HG02981 (cell line): ENCODE measurements around the gene TRAF3IP1.
"Not testable (repeated sequence)": the region's sequence is repeated elsewhere in the genome, so short reads cannot be mapped to it uniquely, and the experiment has no call there.

Source experiments
- ATAC-seq: cut with Tn5 transposase; IDR thresholded peaks from one replicate; pipeline ENCODE4 v1.9.1; 2021; ENCODE audit warnings: mild to moderate bottlenecking, moderate library complexity; ENCODE audit not compliant: unreplicated experiment

Gene TRAF3IP1

DNA sequence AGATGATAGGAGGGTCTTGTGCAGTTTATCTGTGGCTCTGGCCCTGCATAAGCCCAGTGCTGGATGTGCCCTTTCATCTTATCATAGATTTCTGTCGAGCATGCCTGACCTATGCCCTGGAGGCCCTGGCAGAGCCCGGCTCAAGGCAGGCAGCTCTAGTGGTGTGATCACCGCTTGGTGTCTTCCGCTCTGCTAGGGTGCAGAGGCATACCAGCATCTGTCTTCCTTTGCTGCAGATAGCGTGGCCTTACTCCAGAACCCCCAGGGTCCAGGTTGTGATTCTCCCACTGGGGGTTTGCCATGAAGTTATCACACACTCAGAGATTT is 13.7 kb upstream of the TRAF3IP1 start:
- ATAC-seq: no peak

DNA sequence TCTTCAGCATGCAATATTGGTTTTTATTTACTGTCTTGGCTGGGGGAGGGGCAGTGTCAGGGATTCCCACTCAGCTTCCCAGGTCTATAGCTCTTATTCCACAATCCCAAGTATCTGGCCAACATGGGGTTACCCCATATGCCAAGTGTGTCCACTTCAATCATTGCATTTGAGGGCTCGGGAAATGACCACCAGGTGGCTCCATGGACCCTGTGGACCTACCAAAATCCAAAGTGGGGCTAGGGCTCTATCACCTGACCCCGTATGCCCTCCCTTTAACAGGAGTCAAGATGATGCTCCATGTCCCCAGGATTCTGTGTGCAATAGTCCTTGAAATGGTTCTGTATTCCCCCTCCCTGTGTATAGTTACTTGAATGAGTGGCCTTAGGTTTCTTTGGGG is 12.1 kb upstream of the TRAF3IP1 start:
- ATAC-seq: no peak

DNA sequence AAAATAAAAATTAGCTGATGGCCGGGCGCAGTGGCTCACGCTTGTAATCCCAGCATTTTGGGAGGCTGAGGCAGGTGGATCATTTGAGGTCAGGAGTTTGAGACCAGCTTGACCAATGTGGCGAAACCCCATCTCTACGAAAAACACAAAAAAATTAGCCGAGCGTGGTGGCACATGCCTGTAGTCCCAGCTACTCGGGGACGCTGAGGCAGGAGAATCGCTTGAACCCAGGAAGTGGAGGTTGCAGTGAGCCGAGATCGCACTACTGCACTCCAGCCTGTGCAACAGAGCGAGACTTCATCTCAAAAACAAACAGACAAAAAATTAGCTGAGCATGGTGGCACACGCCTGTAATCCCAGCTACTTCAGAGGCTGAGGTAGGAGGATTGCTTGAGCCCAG is 9.6 kb upstream of the TRAF3IP1 start:
- not testable (repeated sequence) for ATAC-seq

DNA sequence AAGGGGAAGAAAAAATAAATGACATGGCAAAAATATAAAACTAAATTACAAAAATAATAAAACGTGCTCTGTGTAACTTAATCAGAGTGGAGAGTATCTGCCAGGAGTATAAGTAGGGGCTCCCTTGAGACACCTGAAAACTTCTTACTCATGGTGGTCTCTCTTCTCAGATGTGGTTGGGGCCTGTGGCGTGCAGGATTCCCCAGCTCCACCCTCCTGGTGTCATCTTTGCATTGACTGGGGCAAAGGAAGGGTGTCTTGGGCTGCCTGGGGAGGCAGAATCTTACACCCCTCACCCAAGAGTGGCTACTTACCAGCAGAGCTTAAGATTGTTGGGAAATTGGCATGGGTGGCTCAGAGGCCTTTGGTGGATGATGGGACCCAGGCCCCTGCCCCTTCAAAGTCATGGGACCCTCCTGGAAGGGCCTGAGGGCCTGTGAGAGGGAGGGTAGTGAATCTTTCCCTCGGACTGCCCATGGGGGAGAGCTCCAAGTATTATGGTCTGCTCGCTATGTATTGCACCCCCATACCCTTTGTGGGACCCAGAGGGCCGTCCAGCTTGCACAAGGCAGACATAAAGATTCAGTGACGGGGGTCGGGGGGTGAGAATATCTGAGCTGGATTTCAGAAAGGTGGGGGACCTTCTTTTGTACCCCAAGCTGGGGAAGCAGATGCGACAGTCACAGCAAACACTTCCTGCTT is 6.9 kb upstream of the TRAF3IP1 start:
- no peak for ATAC-seq

DNA sequence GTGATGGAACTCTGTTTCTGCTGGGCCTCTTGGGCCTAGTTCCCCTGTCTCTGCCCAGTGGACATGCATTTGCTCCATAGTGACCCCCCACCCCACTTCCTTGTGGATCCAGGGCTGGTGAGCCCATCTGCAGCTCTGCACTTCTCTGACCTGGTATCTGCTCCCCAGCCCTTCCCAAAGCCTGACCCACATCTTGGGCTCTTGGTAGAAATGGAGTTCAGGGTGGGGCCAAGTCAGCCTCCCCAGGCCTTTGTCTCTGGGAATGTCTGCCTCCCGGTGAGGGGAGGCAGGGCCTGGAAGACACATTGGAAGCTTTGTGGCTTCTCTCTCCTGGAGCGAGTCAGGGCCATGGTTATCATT is 6.3 kb upstream of the TRAF3IP1 start:
- no peak for ATAC-seq

DNA sequence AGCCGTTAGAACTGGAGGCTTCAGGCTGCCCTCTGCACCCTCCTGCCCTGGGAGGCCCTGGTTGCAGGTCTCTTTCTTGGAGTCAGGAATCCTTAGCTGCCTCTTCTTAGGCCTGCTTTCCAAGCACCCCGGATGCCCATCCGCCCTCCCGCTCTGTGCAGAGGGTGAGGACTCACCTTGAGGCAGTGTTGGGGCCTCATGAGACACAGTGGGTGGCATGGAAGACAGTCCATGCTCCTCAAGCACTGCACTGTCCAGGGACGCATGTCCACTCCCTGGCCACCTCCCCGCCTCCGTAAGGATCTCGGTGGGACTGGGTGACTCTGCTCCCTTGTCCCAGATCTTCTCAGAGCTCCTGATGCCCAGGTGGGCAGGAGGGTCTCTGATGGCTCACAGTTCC is 5.7 kb upstream of the TRAF3IP1 start:
- no peak for ATAC-seq

DNA sequence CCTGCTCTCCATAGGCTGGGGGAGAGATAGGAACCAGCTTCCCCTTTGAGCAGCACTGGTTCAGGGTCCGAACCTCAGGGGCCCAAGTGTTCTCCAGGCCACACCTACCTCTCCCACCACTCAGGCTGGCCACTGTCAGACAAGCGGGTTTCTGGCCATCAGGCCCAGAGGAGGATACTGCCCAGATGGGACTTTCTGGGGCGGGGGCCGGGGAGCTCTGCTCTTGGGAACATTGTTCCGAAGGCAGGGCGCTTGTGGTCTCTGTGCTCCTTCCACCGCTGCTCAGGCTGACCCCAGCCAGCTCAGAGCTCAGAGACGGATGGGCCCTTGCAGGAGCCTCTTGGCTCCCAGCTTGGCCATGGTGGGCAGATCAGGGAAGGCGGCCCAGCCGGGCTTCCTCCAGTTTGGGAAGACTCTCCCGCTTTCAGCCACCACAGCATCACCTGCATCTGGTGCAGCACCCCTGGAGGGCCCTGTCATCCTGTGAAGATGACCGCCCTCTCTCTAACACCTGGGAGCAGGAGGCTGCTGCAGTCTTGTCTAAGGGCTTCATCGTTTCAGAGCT is 5.2 kb upstream of the TRAF3IP1 start:
- no peak for ATAC-seq

DNA sequence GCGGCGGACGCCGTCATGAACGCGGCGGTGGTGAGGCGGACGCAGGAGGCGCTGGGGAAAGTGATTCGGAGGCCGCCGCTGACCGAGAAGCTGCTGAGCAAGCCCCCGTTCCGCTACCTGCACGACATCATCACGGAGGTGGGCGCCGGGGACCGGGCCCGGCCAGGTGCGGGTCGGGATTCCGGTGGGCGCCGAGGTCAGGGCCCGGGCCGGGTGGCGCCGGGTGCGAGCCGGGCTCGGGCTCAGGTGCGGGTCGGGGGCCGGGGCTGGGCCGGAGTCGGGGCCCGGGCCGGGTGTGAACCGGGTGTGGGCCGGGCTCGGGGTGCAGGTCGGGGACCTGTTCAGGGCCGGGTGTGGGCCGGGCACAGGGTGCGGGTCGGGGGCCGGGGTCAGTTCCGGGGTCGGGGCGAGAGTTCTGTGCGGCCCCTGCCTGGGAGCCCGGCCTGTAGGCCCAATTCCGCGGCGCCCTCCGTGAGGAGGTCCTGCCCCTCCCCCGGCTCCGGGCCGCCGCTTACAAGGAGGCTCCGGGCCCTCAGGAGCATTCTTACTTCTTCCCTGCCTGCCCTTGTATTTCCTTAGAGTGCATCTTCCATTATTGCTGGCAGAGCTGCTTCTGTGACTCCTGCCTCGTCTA is 447 bp downstream of the TRAF3IP1 start:
- ATAC-seq: peak; percentile 28

DNA sequence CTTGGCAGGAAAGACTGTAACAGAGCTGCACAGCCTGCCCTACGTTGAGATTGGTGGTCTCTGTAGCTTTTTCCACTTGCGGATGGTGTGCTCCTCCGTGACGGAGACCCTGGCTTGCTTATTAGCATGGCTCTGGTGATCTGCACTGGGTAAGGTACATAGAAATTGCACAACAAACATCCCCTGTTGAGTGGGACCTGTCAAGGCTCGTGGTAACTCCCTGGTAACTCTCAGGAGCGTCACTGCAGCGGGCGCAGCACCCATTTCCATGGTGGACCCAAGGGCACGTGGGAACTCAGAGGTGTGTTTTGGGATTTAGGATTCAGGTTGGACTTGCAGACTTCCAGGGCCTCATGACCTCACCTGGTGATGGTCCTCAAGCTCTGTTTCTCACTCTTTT is 1.1 kb downstream of the TRAF3IP1 start:
- ATAC-seq: no peak

DNA sequence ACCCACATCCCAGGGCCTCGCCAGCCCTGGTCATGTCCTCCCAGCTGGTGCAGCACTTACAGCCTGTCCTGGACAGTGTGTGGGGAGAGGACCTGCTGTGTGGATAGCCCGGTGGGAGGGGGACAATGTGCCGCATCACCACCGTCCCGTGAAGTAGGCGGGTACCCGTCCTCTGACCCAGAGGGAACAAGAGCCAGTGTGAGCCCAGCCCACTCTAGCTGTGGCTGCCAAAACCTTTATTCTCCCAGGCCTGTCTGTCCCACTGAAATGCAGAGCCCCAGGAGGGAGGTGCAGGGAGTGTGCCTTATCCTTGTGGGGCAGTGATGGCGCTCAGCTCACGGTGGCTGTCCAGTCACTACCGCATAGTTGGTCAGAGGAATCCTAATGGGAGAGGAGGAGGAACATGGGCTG is 1.7 kb downstream of the TRAF3IP1 start:
- ATAC-seq: no peak

DNA sequence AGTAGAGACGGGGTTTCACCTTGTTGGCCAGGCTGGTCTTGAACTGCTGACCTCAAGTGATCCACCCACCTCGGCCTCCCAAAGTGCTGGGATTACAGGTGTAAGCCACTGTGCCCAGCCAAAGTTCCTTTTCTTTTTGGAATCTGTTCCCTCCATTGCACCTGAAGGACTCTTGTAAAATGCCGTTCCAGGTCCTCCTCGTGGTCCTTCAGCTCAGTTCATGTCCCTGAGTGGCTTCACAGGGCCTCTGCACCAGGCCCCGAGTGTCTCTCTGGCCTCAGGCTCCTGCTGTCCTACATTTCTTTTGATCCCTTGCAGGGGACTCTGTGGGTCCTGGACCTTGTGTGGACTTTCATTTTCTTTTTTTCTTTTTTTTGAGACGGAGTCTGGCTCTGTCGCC is 3.9 kb downstream of the TRAF3IP1 start:
- ATAC-seq: not testable (repeated sequence)

DNA sequence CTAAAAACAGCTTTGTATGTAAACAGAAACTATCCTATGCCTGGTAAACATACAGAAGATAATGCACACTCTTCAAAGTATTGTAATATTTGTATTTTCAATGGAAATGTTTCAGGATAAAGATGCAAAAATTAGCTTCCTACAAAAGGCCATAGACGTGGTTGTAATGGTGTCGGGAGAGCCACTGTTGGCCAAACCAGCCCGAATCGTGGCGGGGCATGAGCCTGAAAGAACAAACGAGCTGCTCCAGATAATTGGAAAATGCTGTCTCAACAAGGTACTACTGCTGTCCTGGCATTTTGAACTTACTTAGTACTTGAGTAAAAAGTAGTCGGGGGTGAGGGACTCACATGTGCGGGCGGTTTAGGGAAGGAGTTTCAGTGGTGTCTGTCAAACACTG is 5.4 kb downstream of the TRAF3IP1 start:
- ATAC-seq: no peak

DNA sequence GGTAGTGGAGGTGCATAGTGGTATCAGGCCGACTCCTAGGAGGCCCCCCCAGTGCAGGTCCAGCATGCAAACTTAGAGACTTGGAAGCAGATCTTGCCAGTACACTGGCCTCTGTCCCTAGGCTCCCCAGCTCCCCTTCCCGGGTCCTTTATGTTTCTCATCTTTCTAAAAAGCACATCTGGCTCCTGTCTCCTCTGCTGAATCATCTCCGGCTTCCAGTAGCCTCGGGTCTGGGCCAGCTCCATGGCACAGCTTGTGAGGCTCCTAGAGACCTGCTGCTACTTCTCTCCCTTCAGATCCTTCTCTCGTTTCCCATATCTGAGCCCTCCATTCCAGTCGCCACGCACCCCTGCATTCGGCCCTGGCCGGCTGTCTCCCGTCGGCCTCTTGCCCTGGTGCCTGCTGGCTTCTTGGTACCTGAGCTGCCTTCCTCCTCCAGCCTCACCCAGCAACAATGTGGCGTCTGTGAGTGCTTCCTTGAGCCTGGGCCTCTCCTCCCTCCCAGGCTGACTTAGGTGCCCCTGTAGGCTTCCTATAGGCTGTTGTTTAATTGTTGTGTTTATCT is 6.6 kb downstream of the TRAF3IP1 start:
- ATAC-seq: no peak

DNA sequence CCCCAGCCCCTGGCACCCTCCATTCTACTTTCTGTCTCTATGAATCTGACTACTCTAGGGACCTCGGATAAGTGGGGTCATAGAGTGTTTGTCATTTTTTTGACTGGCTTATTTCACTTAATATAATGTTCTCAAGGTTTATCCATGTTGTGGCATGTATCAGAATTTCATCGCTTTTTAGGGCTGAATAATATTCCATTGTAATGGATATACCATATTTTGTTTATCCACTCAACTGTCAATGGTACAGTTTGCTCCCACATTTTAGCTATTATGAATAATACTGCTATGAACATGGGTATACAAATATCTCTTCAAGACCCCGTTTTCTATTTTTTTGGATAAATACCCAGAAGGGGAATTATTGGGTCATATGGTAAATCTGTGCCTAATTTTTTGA is 7.4 kb downstream of the TRAF3IP1 start:
- ATAC-seq: no peak

DNA sequence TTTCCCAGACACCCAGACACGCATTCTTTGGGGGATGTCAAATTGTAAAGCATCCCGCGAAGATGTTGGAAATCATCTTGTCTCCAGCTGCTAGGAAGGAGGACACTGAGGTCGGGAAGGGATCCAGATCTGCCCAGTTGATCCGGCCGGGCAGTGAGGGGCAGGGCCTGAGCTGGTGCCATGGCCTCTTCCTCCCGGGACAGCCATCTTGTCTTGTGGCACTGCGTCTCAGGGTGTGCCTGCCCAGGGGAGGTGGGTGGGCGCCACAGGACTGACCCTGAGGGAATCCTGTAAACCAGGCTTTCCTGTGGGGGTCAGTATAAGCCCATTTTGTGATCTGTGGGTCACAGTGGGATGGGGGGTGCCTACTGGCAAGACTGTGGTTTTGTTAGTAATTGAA is 10.1 kb downstream of the TRAF3IP1 start:
- ATAC-seq: no peak

DNA sequence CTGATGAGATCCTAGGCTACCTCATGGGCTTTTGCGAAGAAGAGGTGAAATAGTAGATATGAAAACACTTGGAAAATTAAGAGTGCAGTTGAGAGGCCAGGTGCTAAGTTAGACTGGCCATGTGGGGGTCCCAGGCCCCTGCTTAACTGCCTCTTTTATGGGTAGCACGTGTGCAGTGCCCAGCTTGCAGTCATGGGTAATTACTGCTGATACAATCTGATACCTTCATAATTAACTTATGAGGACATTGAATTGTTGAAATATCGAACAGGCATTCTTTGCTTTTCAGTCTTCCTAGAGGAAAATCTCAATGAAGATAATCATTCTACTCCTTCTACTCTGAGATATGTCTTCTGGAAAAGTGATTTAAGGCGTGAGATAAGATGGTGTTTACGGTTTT is 11.6 kb downstream of the TRAF3IP1 start:
- ATAC-seq: no peak

DNA sequence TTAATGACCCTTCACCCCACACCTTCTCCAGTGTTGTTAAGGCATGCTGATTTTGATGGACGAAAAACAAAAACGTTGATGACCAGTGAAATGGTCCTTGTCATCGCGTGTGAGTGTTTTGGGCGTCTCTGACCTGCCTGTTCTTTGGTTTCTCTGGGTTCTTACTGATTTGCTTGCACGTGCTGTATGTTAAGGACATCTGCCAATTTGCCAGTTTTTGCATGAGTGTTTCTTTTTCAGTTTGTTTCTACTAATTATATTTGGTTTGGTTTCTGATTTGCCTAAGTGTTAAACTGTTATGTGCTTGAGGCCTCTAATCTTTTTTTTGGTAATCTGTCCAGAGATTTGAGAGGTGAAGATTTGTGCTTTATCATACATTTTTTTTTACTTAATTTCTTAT is 14.6 kb downstream of the TRAF3IP1 start:
- no peak for ATAC-seq

DNA sequence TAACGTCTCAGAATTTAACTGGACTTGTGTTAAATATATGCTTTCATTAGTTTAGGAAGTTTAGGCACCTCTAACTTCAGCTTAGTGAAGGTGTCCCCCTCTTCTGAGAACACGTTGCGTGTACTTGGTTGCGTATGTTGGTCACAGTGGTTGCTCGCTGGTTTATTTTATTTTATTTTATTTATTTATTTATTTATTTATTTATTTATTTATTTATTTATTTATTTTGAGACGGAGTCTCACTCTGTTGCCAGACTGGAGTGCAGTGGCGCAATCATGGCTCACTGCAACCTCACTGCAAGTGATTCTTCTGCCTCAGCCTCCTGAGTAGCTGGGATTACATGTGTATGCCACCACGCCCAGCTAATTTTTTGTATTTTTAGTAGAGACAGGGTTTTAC is 15.3 kb downstream of the TRAF3IP1 start:
- ATAC-seq: not testable (repeated sequence)

DNA sequence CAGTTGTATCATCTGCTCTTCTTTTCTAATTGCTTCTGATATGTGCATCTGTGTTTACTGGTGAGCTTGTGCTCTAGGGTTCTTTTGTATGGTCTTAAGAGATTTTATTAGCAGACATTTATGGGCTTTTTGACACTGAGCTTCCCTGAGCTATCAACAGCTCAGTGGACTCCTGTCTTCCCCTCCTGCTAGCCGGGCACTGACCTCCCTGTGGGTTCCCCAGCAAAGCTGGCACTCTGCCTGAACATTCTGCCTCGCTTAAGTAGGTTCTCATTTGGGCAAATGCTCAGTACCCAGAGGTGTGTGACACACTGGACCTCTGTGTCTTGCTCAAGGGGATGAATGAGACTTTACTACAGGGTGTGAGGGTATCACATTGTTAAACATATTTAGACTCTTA is 15.8 kb downstream of the TRAF3IP1 start:
- no peak for ATAC-seq

DNA sequence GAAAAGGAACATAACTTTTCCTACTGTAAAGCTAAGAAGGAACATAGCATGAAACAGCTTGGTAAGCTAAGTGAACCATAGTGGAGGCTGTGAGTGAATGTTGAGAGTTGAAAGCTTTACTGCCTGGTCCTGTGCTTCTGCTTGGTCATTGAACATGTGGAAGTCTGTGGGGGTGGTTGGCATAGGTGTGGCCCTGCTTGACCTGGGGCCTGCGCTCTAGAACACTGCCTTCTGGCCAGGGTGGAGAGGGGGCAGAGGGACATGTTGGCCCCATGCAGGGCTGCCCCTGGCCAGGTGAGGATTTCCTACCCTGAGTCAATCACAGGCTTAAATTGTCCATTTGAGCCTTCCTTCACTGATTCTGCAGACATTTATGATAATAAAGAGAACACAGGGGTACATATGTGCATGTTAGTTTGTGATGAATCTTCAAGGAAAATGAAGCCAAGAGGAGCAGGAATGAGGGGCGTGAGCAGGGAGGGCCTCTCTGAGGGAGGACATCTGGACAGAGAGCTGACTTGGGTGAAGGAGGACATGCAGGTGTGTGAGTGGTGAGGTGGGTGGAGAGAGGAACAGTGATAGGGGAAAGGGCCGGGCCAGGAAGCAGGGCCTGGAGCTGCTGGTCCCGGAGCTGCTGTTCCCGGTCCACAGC is 16.6 kb downstream of the TRAF3IP1 start:
- ATAC-seq: no peak

DNA sequence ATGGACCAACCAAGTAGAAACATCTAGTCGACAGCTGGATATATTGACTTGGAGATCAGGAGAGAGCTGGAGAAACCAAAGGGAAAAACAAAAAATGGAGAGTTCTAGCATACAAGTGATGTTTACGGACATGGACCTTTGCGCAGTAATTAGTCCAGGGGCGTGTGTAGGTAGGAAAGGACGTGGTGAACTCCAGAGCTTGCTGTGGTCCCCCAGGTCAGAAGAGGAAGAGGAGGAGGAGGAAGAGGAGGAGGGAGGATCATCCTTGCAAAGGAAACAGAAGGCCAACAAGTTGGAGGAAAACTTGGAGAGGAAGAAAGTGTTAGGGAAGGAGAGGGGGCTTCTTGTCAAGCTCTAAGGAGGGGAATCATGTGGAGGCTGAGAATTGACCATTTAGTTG is 17.5 kb downstream of the TRAF3IP1 start:
- ATAC-seq: no peak
